GM20000 (cell line): ENCODE measurements around the gene GPR132.

Experiments used
- DNase-seq: peaks from one replicate; pipeline ENCODE4 v3.0.0; 2012; ENCODE audit warnings: low spot score
- TF ChIP-seq, protein P1 (sequence below): IDR thresholded peaks from 2 replicates; pipeline ENCODE4 v1.5.1; 2012; ENCODE audit warnings: mild to moderate bottlenecking, control low read depth; ENCODE audit errors: extremely low read depth, missing control alignments

Gene GPR132

DNA sequence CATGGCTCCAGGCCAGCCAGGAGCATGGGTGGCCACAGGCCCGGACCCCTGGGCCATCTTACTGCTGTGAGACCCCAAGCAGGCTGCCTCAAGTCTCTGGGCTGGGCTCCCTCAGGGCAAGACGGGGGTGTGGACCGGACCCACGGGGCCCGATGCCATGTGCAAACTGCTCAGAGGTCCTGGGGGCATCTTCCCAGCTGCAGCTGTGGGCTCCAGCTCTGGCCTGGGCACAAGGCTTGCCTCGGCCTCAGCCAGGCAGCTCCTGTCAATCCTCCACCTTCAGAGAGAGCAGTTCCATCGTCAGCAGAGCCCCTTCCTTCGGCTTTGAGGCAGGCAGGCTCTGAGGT, 12.4 kb upstream of the GPR132 start:
- TF ChIP-seq, protein P1, sequence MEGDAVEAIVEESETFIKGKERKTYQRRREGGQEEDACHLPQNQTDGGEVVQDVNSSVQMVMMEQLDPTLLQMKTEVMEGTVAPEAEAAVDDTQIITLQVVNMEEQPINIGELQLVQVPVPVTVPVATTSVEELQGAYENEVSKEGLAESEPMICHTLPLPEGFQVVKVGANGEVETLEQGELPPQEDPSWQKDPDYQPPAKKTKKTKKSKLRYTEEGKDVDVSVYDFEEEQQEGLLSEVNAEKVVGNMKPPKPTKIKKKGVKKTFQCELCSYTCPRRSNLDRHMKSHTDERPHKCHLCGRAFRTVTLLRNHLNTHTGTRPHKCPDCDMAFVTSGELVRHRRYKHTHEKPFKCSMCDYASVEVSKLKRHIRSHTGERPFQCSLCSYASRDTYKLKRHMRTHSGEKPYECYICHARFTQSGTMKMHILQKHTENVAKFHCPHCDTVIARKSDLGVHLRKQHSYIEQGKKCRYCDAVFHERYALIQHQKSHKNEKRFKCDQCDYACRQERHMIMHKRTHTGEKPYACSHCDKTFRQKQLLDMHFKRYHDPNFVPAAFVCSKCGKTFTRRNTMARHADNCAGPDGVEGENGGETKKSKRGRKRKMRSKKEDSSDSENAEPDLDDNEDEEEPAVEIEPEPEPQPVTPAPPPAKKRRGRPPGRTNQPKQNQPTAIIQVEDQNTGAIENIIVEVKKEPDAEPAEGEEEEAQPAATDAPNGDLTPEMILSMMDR: no peak
- DNase-seq: no peak

DNA sequence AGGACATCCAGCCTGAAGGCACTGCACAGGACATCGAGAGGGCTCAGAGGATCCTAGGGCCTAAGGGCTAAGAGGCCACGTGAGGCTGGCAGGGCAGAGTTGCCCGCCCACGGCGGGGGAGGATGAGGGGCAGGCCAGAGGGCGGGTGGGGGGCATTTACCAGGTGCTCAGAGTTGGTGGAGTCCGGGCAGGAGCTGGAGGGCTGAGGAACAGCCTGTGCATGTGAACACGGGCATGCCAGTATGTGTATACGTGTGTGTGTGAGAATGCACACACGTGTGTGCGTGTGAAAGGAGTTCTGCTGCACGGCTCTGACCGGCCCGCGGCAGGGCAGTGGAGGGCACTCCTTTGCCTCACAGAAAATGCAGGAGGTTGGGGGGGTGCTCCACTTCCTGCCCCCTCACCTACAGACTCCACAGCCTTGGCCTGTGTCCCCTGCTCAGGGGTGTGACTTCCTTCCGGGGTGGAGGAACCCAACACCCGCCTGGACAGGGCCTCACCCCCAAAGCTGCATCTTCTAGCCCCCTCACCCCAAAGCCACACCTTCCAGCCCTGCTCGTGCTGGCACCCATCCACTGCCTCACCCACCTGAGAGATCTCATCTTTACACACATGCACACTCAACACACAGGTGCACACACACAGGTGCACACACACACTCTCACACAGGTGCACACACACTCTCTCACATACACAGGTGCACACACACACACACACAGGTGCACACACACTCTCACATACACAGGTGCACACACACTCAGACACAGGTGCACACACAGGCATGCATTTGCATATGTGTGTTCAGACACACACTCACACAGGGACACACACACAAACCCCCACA, 11.8 kb upstream of the GPR132 start:
- TF ChIP-seq, protein P1: no peak
- no peak for DNase-seq

DNA sequence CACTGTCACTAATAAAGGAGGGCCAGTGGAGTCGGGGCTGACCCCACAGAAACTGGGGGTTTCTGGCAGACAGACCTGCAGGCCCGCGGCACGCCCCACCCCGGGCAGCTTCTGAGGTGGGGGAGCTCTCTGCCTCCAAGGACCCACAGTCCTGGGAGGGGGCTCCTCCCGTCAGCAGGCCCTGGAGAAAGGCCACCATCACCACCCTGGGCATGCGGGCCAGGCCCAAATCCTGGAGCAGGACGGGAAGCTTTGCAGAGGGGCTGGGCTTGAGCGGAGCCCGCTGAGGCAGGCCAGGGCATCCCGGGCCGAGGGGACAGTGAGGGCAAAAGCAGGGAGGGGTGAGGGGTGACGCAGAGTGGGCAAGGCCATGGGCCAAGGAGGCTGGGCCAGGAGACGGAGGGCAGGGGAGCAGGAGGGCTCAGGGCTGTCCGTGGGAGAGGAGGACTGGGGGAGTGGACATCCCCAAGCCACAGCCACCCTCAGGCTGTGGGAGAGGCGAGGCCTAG, 11.1 kb upstream of the GPR132 start:
- TF ChIP-seq, protein P1: no peak

DNA sequence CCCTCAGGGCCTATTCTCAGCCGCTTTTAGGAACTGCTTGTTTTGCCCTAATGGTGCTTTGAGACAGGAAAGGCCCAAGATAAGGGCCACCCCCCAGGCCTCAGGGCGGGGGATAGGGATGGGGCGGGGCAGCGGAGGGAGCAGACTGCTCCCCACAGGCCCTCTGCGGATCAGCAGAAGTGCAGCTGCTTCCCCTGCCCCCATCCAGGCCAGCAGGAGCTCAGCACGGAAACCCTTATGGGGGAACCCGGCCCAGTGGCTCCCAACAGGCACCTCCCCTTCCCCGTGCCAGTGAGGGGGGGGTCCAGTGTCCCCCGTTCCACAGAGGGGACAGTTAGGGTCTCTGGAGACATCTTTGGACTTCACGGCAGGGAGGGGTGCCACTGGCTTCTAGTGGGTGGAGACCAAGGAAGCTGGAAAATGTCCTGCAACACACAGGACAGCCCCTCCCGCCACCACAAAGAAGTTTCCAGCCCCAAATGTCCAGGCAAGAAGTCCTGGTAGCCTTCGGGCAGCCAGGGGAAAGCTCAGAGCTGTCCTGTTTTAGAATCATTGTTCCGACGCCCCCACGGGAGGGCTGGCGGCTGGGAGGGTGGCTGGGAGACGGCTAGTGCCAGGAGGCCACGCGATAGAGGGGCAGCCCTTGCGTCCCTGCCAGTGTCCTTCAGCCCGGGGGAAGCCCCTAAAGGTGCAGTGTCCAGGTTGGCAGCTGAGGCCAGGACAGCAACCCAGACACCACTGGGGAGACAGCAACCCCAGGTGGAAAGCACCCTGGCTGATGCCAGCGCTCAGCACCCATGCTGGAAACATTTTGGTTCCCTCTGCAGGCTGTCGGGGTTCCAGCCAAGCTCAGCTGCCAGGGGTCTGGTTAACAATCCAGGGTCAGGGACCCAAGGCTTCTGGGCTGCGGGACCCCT, 10.4 kb upstream of the GPR132 start:
- peak; percentile 89 for DNase-seq

More for the DNA sequence above, 11.1 kb upstream of the GPR132 start:
- DNase-seq: no peak

DNA sequence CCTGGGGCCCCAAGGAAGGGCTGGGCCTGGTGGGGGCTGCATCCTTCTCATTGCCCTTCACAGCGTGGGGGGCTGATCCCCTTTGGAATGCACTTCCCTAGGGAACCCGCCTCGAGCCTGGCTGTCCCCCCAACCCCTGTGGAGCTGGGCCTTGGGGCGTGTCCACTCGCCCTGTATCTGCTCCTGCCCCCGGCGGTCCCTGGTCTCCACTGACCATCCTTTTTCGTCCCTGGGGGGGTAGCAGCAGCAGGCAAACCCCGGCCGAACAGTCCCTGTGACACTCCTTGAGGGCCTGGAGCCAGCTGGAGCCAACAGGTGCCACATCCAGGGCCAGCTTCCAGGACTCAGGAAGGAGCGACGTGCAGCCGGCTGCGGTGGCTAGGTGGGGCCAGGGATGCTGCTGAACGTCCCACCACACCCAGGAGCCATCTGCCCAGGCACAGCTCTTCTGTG, 9.4 kb upstream of the GPR132 start:
- TF ChIP-seq, protein P1: no peak
- no peak for DNase-seq

More for the DNA sequence above, 10.4 kb upstream of the GPR132 start:
- TF ChIP-seq, protein P1: no peak

DNA sequence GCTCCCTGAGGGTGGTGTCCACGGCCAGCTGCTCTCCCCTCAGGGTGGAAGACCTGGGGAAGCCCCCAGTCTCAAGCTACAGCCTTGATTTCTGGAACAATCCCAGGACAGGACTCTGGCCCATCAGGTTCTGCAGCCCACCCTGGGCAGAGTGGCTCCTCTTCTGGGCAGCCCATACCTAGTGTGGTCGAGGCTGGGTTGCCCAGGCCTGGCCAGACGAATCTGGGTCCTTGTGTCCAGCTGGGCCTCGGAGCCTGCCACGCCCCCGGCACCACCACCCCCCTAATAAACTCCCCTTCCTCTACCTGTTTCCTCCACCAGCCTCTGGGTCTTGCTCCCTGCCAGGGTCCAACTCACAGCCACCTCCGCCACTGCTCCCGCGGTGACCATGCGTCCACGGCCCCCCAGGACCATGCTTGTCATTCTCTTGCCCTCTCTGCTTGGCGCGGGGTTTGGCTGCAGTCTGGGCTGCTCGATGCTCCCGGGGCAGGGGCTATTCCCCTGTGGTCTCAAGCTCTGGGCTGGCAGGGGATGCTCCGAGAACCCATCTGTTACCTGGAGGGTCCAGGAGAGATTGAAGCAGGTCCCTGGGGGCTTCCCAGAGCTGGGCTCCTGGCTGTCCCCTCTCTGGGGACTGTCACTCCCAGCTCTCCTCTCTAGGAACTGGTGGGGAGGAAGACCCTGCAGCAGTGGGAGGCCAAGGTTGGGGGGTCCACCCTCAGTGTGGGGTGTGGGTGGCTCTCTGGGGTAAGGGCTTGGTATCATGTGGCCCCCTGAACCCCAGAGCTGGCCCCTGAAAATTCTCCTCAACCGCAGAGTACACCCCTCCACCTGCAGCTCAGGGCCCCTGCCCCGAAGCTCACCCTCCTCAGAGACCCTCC, 8.7 kb upstream of the GPR132 start:
- TF ChIP-seq, protein P1: no peak
- DNase-seq: no peak
